ENCODE measurements around the gene CGB2. TPM values are rescaled to one million over a fixed set of nuclear protein-coding genes. Genes with fewer than 3 reads are reported as not detected.

CGB2 gene
- total RNA-seq, 1 experiment from 2014 or later = 0.77 TPM

GRCh38 chr19:49004964-49005614 lies 26.6 kb upstream of the CGB2 start:
- Histone ChIP-seq H3K4ac (ENCODE audit: low read depth, low read length) (no peak overlapping the region), H3K4me1 (ENCODE audit: insufficient read depth, low read length) (no peaks in the 10 kb centered on the region), H3K23me2 (ENCODE audit: insufficient read length, low read depth, low read length, poor library complexity, severe bottlenecking) (no peaks in the 10 kb centered on the region), H3T11ph (ENCODE audit: low read length) (no peak overlapping the region), H4K20me1 (ENCODE audit: control insufficient read depth, insufficient read depth, insufficient read length) (no peaks in the 10 kb centered on the region), H3K27me3 (ENCODE audit: insufficient read depth, low read length) (no peaks in the 10 kb centered on the region), H2BK120ac (ENCODE audit: low read depth, low read length, poor library complexity, severe bottlenecking) (no peak overlapping the region), H2BK20ac (ENCODE audit: low read depth, low read length, poor library complexity, severe bottlenecking) (no peak overlapping the region), H3K9me3 (ENCODE audit: control insufficient read depth, low read depth, low read length) (no peaks in the 10 kb centered on the region), H3K23ac (ENCODE audit: insufficient read length, low read depth, low read length) (no peak overlapping the region), H3K79me2 (ENCODE audit: insufficient read depth, low read length) (no peaks in the 10 kb centered on the region), H2BK5ac (ENCODE audit: insufficient read length, low read length) (no peak overlapping the region), H4K91ac (ENCODE audit: insufficient read length, low read depth, low read length) (no peak overlapping the region), H4K5ac (ENCODE audit: insufficient read length, low read depth, low read length) (no peak overlapping the region), H3K18ac (ENCODE audit: insufficient read length, low read depth, low read length) (no peak overlapping the region), H2AK5ac (ENCODE audit: insufficient read length, low read length) (no peak overlapping the region), H4K8ac (replicated peaks; ENCODE audit: insufficient read length, low read depth, low read length) (no peak overlapping the region), H3K56ac (ENCODE audit: insufficient read length, low read depth, low read length) (no peak overlapping the region), H3K79me1 (ENCODE audit: insufficient read depth, low read depth, low read length, poor library complexity, severe bottlenecking) (no peaks in the 10 kb centered on the region), H3K9ac (ENCODE audit: extremely low read depth, insufficient read length, low read length) (no peak overlapping the region), H3K27ac (ENCODE audit: insufficient read length, low read depth, low read length) (no peak overlapping the region), H3K14ac (ENCODE audit: insufficient read depth, low read length) (no peak overlapping the region), H2BK12ac (ENCODE audit: insufficient read length, low read depth, low read length) (no peak overlapping the region), H3K4me2 (ENCODE audit: insufficient read depth, insufficient read length, low read length) (no peak overlapping the region), H2AFZ (ENCODE audit: low read length) (no peak overlapping the region), H2BK15ac (ENCODE audit: low read depth, low read length) (no peak overlapping the region)
- TF ChIP-seq, protein P1, sequence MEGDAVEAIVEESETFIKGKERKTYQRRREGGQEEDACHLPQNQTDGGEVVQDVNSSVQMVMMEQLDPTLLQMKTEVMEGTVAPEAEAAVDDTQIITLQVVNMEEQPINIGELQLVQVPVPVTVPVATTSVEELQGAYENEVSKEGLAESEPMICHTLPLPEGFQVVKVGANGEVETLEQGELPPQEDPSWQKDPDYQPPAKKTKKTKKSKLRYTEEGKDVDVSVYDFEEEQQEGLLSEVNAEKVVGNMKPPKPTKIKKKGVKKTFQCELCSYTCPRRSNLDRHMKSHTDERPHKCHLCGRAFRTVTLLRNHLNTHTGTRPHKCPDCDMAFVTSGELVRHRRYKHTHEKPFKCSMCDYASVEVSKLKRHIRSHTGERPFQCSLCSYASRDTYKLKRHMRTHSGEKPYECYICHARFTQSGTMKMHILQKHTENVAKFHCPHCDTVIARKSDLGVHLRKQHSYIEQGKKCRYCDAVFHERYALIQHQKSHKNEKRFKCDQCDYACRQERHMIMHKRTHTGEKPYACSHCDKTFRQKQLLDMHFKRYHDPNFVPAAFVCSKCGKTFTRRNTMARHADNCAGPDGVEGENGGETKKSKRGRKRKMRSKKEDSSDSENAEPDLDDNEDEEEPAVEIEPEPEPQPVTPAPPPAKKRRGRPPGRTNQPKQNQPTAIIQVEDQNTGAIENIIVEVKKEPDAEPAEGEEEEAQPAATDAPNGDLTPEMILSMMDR (conservative IDR thresholded peaks at IDR 0.05) = no peak
- H3K4me3 Mint-ChIP-seq = no peak overlapping the region
- DNase-seq = no peak
- peaks cover 0 to under 1% of the 10 kb centered on the region in 2 experiments; a peak in 2 of 4 replicates for H3K4me1 Mint-ChIP-seq
- H3K9me3 Mint-ChIP-seq = no peaks in the 10 kb centered on the region
- no CpG with 5 or more reads among the region's 7 CpGs for WGBS (ENCODE audit: extremely low coverage, insufficient read length, low lambda C conversion rate)
- no peaks in the 10 kb centered on the region for H3K27me3 Mint-ChIP-seq (ENCODE audit: low read depth)
- H3K27ac Mint-ChIP-seq = no peak overlapping the region
- H3K36me3 Mint-ChIP-seq (ENCODE audit: insufficient read depth in 1 of 3, low read depth in 3 of 3) = peaks cover 15 to 63% (median 59%) of the 10 kb centered on the region in 3 experiments; a peak in 6 of 7 replicates

Data from H9 (cell line).